K562 (cell line): Measurements from ENCODE around the gene TRMT1. TPM values are rescaled to one million over a fixed set of nuclear protein-coding genes. Genes with fewer than 3 reads are reported as not detected.

Experiments
- BACH1 ChIP-seq: fragments of 200-800 bp; sonication (Bioruptor generic); IDR thresholded peaks from 2 replicates; pipeline ENCODE4 v1.6.1; 2016; ENCODE audit warnings: missing genetic modification characterization, missing compliant biosample characterization
- CHD1 ChIP-seq: fragments of 200-600 bp; sonication (generic); IDR thresholded peaks from one replicate; pipeline ENCODE4 v1.6.1; 2012; ENCODE audit warnings: mild to moderate bottlenecking, moderate library complexity, low read length, inconsistent platforms
- ETS2 ChIP-seq: IDR thresholded peaks from 2 replicates; pipeline ENCODE4 v1.6.1; 2016; ENCODE audit warnings: borderline replicate concordance, missing genetic modification characterization, mild to moderate bottlenecking, moderate library complexity, missing compliant biosample characterization; ENCODE audit not compliant: poor library complexity, severe bottlenecking
- ID3 ChIP-seq, 2 experiments: fragments of 250-450 bp in 1 of 2; fragments of 450-650 bp in 1 of 2; sonication (Bioruptor Pico) in 1 of 2; IDR thresholded peaks; 2 replicates each; pipeline versions ENCODE4 v1.6.1 to v1.8.0; 2016 to 2021; ENCODE audit warnings: mild to moderate bottlenecking in 2 of 2, moderate library complexity in 2 of 2, missing compliant biosample characterization in 1 of 2, missing genetic modification characterization in 1 of 2
- MECOM ChIP-seq: fragments of 250-450 bp; sonication (Bioruptor Pico); IDR thresholded peaks from 2 replicates; pipeline ENCODE4 v1.8.0; 2022; ENCODE audit warnings: inconsistent platforms
- PHTF2 ChIP-seq: fragments of 250-450 bp; sonication (Bioruptor Pico); IDR thresholded peaks from 2 replicates; pipeline ENCODE4 v1.5.0; 2021; ENCODE audit warnings: mild to moderate bottlenecking
- PRMT5 ChIP-seq: sonication (generic); formaldehyde crosslinking; IDR thresholded peaks from 2 replicates; pipeline ENCODE4 v1.5.0; 2020; ENCODE audit warnings: missing genetic modification reagents
- PYGO2 ChIP-seq: fragments of 450-650 bp; IDR thresholded peaks from 2 replicates; pipeline ENCODE4 v1.6.1; 2016; ENCODE audit warnings: mild to moderate bottlenecking, missing genetic modification characterization, moderate library complexity, missing compliant biosample characterization
- RERE ChIP-seq: sonication (generic); formaldehyde crosslinking; IDR thresholded peaks from 2 replicates; pipeline ENCODE4 v1.8.0; 2023; ENCODE audit warnings: missing genetic modification reagents, mild to moderate bottlenecking, borderline replicate concordance
- SIN3A ChIP-seq, 2 experiments: fragments of 150-350 bp in 1 of 2; IDR thresholded peaks; 2 replicates each; pipeline ENCODE4 v1.6.1; 2011 to 2016; ENCODE audit warnings: borderline replicate concordance in 2 of 2, low read depth in 2 of 2, low read length in 2 of 2, mild to moderate bottlenecking in 2 of 2, moderate library complexity in 2 of 2; ENCODE audit not compliant: control insufficient read depth in 1 of 2
- SMAD1 ChIP-seq: fragments of 150-350 bp; IDR thresholded peaks from 2 replicates; pipeline ENCODE4 v1.6.1; 2014; ENCODE audit warnings: low read length, low read depth; ENCODE audit not compliant: partially characterized antibody
- ZNF175 ChIP-seq: fragments of 200-800 bp; sonication (Bioruptor generic); IDR thresholded peaks from 2 replicates; pipeline ENCODE4 v1.6.1; 2016; ENCODE audit warnings: low read depth, mild to moderate bottlenecking, missing genetic modification characterization, missing compliant biosample characterization
- ZNF41 ChIP-seq: fragments of 250-450 bp; sonication (Bioruptor Pico); conservative IDR thresholded peaks from 2 replicates; pipeline ENCODE4 v1.4.0; 2020; ENCODE audit warnings: mild to moderate bottlenecking
- ZNF592 ChIP-seq: fragments of 450-650 bp; IDR thresholded peaks from 2 replicates; pipeline ENCODE4 v1.6.1; 2017; ENCODE audit warnings: antibody characterized with exemption, mild to moderate bottlenecking
- polyA plus RNA-seq, 8 experiments: library from polyadenylated mRNA; depleted of rRNA in 4 of 8; stranded (reverse) in 5 of 8; unstranded in 3 of 8; fragments of >200 nt; fragmentation: Nextera tagmentation in 2 of 8; fragmentation: Illumina TruSeq in 1 of 8; extraction: Ambion mirVana in 2 of 8; extraction: Trizol in 1 of 8; gene quantifications; 2 replicates each; pipeline versions ENCODE4 v1.2.1 to v1.2.3, GENCODE V29; 2011 to 2014; ENCODE audit warnings: inconsistent platforms in 1 of 8, missing spikeins in 1 of 8
- total RNA-seq, 7 experiments: library from RNA; depleted of rRNA in 6 of 7; stranded (reverse); fragments of >200 nt in 6 of 7; fragmentation: Illumina TruSeq in 2 of 7; extraction: Trizol in 2 of 7; gene quantifications; 2 replicates each; pipeline versions ENCODE4 v1.2.1 to v1.2.3, GENCODE V29; 2011 to 2021; ENCODE audit warnings: low replicate concordance in 1 of 7
- TF ChIP-seq, protein P1 (sequence below): sonication (generic); formaldehyde crosslinking; IDR thresholded peaks from 2 replicates; pipeline ENCODE4 v1.4.0; 2020; ENCODE audit warnings: mild to moderate bottlenecking, missing genetic modification reagents

TRMT1 gene
- total and polyA plus RNA-seq, 9 of the 15 experiments (the other 6 are each of a cell fraction or from before 2014, with no cell fraction given): 5.8 to 158 (median 54.3) TPM

GRCh38 chr19:13079542-13079986 is 37.0 kb downstream of the TRMT1 start (continued):
- TF ChIP-seq, protein P1, sequence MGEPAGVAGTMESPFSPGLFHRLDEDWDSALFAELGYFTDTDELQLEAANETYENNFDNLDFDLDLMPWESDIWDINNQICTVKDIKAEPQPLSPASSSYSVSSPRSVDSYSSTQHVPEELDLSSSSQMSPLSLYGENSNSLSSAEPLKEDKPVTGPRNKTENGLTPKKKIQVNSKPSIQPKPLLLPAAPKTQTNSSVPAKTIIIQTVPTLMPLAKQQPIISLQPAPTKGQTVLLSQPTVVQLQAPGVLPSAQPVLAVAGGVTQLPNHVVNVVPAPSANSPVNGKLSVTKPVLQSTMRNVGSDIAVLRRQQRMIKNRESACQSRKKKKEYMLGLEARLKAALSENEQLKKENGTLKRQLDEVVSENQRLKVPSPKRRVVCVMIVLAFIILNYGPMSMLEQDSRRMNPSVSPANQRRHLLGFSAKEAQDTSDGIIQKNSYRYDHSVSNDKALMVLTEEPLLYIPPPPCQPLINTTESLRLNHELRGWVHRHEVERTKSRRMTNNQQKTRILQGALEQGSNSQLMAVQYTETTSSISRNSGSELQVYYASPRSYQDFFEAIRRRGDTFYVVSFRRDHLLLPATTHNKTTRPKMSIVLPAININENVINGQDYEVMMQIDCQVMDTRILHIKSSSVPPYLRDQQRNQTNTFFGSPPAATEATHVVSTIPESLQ (CRISPR knock-in tag): no peak
- no peak for TF ChIP-seq ETS2
- no peak for TF ChIP-seq ZNF175 (CRISPR knock-in tag)
- no peak for TF ChIP-seq PYGO2 (tag)
- TF ChIP-seq ID3 (CRISPR knock-in tag; IDR thresholded peaks at IDR 0.05): no peak
- TF ChIP-seq ID3 (tag; IDR thresholded peaks at IDR 0.05): no peak
- 0 out of 2 replicates have a peak, but pooled peaks have one; percentile 40 for TF ChIP-seq MECOM (CRISPR knock-in tag)
- TF ChIP-seq SMAD1: no peak
- no peak for TF ChIP-seq BACH1 (tag)
- TF ChIP-seq SIN3A (IDR thresholded peaks at IDR 0.05; ENCODE audit: borderline replicate concordance in 2 of 2, control insufficient read depth in 1 of 2, low read depth in 2 of 2, low read length in 2 of 2): 0 out of 4 replicates have a peak, but pooled peaks of 1 of the 2 experiments have one; percentile 28
- TF ChIP-seq PRMT5: no peak
- no peak for TF ChIP-seq RERE (CRISPR knock-in tag)
- TF ChIP-seq ZNF41 (CRISPR knock-in tag): no peak
- no peak for TF ChIP-seq PHTF2 (CRISPR knock-in tag)
- peak; percentile 91 for TF ChIP-seq ZNF592
- TF ChIP-seq CHD1: no peak
